Measurements from ENCODE around the gene HAUS3.
"Not testable (repeated sequence)": the region's sequence is repeated elsewhere in the genome, so short reads cannot be mapped to it uniquely, and the experiment has no call there.

Gene HAUS3

DNA sequence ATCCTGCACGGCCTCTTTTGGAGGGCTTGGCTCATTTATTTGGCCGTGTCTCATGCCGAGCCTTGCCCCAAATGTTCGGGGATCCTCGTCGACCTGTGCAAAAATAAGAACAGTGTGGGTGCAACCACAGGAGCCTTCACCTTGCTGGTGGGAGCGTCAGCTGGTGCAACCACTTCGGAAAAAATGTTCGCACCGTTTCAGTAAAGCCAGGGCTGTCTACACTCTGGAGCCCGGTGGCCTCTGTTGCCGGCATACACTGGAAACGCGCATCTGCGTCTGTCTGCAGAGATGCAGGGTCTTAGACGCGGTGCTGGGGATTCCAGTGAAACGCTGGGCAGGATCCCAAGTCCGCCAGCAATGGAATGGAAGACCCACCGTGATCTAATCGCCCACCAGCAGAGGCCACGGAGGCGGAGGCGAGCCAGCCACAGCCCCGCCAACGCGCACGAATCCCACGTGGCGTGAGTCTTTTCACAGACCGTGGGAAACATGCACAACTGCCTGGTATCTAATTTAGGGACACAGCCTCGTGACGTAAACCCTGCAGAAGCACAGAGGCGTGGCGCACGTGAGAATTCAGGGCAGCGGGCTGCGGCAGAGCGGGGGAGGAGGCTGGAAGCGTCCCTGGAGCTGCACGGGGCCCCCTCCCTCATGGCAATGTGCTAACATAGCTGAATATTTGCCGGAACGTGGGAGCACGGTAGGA lies 33.8 kb upstream of the HAUS3 start:
- DNase-seq = peak in 4 of 56 donors; percentile 31 to 48 (median 40)

DNA sequence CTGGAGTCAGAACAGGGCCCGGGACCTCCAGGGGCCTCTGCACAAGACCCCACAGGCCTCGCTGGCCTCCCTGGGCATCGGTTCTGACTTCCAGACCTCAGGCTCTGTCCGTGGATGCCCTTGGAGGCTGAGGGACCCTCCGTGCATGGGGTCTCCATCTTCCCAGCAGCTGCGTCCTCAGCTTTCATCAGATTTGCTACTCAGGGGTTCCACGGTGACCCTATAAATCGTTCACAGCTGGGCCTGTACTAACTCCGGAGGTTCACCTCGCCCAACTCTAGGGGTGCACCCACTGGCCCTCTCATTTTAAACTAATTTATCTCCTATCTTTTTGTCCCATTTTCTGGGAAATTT lies 33.1 kb upstream of the HAUS3 start:
- not testable (repeated sequence) for DNase-seq

DNA sequence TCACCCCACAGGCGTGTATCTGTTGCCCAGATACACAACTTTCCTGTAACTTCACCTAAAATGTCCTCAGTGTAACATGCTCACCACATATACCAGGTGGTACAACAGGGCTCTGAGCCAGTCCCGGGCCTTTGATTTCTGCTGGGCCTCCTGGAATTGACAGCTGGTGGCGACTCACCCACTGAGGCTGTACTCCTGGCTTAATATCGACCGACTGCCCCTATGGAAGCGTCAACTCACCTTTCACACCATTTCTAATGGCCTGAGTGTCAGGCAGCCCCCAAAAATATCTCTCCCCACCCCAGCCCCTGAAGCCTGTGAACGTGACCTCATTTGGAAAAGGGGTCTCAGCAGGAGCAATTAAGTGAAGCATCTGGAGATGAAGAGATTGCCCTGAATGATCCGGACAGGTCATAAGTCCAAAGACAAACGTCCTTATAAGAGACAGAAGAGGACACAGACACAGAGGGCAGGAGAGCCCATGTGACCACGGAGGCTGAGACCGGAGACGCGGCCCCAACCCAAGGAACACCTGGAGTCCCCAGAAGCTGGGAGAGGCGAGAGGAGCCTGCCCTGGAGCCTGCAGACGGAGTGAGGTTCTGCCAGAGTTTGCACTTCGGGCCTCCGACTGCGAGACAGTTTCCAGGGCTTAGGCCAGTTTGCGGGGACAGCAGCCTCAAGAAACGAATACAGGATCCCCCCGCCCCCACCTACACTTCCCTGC lies 32.6 kb upstream of the HAUS3 start:
- no peak for DNase-seq

DNA sequence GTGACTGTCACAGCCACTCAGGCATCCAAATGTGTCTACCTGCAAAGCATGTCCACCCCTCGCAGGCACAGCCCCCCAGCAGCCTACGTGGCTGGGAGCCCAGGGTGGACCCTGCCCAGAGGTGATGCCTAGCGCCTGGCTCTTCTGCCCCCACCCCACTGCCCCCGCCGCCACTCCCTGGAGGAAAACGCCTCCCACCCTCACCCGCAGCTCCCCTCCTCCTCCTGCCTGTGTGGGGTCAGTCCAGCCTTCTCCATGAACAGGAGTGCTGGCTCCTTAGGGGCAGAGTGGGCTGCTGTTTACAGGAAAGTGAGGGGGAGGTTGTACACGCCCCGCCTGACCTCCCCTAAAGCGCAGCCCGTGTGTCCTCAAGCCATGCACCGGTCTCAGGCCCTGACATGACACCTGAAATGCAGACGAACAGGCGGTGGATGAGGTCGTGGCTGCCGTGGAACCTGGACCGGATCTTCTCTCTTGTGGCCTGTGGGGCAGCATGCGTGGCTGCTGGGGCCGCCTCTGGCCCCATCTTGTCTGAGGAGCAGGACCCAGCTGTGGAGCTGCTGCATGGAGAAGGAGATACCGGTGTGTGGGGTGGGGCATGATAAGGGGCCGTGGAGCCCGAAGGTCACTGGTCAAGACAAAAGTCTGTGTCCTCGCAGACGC lies 31.9 kb upstream of the HAUS3 start:
- DNase-seq = no peak

DNA sequence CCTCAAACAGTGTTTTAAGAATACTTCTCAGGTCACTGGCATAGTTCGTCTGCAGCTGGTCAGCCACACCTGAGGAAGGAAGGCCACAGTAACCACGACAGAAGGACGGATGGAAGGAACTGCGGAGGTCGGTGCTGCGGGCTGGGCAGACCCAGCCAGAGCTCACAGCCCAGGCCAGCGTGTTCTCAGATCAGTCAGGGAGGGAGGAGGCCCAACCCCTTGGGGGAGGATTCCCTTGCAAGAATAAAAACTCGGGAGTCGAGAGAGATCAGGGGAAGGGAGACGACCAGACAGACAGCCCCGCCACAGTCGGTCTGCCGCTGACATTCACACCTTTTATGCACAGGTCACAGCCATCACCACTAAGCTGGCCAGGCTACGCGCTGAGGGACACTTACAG lies 31.3 kb upstream of the HAUS3 start:
- DNase-seq = no peak

DNA sequence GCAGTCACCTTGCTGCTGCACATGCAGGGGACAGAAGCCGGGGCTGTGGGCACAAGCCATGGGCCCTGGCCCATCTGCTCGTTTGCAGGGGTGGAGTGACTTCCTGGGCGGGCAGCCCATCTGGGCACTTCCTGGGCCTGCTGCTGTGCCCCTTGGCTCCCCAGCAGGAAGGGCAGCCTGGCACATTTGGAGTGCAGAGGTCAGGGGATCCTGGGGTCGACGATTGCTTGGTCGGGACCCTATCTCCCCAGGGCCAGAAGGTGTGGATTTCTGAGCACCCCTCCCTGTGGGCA lies 30.9 kb upstream of the HAUS3 start:
- no peak for DNase-seq

DNA sequence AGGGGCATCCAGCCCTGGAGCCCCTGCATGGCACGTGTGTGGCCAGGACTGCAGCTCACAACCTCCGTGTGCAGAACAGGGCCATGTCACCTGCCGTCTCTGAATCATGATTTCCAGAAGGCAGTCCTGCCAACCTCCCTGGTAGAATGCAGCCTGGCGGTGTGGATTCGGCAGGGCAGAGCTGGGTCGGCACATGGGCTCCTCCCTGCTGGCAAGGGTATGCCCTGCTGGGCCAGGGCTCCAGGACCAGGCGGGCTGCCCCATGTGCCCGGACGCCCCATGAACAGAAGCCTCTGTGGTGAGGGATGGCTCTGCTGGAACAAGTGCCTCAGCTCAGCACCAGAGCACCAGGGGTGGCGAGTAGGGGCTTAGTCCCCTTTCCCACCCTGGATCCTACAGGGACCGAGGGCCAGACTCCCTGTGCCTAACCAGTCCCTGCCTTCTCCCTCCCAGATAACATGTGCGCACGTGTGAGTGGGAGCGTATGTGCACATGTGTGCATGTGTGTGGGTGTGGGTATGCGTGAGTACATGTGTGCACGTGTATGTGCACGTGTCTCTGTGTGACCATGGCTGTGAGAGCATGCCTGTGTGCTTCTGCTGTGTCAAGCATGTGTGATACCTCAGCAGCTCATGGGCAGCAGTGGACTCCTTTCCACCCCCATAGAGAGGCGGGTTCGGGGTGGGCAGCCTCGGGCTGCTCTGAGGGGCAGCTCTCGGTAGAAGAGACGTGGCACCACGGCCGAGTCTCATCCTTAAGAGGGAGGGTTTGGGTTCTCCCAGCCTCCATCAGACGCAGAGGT lies 30.3 kb upstream of the HAUS3 start:
- no peak for DNase-seq

DNA sequence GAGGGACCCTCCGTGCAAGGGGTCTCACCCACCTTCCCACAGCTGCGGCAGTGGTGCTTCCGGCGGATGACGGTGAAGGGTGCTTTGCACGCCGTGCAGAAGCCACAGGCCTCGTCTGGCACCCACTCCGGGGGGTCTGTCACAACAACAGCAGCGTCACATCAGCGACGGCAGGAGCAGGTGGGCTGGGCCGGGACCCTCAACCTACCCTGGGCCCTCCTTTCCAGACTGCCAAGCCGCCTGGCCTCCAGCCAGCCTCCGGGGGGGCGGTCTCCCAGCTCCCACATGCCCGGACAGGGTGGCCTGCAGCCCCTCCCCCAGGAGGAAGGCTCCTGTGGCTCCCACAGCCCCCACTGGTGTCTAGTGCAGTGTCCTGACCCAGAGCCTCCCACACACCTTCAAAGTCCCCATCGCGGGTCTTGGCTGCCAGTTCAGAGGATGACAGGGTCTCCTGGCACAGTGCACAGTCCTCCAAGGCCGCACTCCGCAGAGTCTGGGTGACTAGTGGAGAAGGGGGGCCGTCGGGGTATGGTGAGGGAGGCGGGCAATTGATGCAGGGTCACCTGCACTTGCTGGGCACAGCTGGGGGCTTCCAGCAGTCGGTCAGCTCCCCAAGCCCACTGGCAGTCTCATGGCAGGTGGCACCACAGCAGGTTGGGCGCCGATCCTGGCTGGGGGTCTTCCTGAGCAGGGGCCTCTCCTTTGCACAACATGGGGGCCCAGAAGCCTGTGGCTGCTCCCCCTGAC lies 29.5 kb upstream of the HAUS3 start:
- DNase-seq = no peak

DNA sequence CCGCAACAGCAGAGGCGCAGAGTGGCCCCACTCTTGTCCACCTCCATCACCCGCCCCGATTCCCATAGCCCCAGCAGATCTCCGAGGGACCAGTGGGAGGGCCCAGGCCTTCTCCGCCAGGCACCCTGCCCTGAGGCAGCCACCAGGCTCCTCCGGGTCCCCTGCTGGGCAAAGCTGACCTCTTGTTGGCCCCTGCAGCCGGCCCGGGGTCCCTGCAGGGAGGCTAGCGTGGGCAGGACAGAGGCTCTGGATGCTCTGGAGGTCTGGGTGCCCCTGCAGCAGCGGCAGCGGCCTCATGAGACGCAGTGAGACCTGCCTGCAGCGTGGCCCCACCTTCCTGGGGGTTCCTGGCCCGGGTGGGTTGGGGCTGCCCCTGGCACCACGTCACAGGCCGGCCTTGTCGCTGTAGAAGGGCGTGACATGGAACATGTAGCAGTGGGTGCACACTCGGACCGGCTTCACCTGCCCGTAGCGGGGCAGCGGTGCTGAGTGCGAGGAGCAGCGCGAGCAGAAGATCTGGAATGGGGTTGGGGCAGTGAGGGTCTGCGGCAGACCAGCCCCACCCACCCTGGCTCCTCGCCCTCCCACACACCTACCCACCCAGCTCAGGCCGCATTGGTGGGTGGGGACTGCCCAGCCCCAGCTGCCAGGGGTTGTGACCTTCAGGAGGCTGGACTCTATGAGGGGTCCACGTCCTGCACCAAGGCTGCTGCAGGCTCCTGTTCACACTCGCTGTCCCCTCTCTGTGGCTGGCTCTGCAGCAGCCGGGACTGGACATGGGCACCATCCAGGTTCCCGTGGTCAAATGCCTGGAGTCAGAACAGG lies 28.6 kb upstream of the HAUS3 start:
- DNase-seq = no peak

DNA sequence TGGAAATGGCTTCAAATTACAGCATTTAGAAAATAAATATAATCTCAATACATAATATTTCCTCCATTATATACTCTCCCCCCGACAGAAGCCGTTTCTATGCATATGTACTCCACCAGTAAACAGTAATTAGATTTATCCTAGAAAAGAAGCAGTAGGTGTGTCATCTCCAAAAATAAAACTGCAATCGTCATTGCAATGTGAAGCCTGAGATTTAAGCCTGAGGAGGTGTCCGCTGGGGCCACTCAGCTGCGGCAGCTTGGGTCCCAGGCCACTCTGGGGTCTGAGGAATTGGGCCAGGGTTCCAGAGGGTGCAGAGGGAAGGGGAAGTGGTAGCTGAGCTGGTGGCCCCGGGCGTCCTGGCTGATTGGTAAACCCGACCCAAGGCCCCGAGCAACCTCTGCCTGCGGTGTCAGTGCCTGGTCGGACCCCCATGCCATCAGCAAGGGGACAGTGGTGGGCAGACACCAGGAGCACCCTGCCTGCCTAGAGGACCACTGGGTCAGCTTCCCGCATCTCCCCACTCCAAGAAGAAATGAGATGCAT lies 27.8 kb upstream of the HAUS3 start:
- no peak for DNase-seq

DNA sequence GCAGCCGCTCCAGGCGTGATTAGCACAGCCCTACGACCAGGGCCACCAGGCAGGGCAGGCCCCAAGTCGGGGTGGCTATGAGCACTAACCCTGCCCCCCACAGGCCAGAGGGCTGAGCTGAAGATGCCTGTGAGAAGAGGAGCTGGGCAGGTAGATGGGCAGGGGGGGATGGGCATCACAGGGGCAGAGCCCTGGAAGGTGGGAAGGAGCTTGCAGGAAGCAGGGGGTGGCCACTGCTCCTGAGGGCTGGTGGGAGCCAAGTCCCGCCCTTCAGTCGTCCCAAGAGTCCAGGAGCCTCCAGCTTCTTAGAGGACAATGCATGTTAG lies 27.2 kb upstream of the HAUS3 start:
- no peak for DNase-seq

DNA sequence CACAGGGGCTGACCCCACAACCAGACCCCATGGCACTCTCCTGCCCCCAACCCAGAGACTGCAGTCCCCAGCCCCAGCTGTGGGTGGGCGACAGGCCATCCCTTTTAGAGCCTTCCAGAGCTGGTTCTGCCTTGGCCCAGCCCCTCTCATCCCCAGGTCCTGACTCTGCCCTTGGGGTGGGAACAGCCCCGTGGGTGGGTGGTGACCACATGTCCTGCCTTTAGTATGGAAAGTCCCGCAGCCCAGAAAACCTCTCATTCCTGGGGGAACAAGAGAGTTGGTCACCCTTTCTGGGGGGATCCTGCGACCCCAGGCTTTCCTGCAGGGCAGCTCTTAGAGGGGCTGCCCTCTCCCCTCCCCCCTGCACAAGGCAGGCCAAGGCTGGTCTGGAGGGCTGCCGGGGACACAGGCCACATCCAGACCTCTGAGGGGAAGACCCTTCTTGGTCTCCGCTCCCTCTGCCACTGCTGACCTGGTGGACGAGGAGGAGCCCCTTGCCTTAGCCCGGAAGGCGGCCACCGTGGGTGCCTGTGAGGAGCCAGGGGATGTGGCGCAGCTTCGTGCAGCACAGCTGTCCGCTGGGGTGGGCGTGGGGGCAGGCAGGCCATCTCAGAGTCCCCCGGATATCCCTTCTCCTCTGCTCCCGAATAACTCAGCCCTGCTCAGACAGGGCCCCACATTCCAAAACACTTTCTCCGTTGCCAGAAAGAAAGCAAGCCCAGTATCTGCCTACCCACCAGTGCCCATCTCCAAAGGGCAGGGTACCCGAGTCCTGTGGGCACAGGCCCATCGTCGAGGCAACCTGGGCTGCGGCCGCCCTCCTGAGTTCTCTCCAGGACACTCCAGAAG lies 26.7 kb upstream of the HAUS3 start:
- DNase-seq = no peak

DNA sequence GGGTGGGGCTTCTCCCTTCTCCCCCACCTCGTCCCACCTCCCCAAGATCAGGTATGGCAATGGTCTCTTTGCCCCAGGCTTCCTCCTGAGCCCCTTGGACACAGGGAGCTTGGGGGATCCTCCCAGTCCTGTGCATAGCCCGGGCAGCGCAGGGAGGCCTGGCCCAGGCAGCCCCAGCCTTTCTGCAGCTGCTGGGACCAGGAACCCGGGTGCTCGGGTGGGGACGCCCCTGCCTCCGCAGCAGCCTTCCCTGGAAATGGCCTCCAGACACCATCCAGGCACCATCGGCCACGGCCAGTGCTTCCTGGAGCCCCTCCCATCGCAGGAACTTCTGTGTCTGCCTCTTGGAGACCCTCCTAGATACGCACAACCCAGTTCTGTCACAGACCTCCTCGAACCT lies 25.9 kb upstream of the HAUS3 start:
- no peak for DNase-seq

DNA sequence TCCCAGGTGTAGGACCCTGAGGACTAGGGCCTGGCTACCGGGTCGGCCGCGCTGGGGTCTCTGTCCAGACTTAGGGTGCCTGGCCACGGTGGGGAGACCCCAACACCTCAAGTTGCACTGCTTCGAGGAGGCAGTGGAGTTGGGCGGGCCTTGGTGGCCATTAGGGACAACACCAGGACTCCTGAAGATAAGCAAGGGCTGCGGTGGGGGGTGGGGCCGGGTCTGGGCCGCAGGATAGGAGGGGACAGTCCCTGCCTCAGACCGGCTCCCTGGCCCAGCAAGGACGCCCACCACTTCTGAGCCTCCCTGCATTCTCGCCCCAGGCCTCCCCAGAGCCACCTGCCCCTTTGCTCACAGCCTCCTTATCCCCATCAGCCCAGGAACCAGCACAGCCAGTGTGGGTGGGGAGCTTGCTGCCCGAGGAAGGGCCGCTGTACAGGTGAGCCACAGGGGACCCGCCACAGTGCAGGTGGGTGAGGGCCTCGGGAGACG lies 25.4 kb upstream of the HAUS3 start:
- no peak for DNase-seq

DNA sequence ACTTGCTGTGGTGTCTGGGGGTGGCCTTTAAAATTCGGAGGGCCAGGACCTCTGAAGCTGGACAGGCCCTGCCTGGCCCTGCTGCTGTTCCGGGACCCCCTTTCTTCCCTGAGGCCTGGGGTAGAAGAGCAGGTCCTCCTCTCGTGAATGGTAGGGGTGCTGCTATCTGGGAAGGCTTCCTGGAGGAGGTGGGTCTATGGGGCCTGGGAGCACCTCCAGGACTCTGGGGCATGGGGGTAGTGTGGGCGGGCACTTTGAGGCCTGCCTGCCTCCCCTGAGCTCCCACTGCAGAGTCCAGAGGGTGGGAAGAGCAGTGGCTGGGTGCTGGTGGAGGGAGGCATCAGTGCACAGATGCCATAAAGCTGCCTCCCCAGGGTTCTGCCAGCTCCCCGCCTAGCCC lies 24.9 kb upstream of the HAUS3 start:
- DNase-seq = no peak

DNA sequence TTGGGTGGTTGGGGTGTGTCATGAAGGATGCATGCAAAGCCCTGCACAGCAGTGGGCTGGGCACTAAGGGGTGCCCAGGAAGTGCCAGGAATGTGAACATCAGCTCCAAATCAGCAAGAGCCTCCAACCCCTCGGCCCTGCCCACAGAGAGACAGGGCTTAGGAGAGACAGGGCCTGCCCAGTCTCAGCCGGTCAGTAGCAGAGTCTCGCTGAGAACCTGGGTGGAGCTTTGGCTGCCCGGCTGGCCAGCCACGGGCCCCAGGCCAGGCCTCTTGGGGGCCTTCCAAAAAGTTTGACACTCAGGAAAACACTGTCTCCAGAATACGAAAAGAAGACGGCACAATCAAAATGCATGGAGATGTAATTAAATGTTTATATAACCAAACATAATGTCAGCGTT lies 24.3 kb upstream of the HAUS3 start:
- peak in 28 of 56 donors; percentile 13 to 78 (median 48) for DNase-seq

DNA sequence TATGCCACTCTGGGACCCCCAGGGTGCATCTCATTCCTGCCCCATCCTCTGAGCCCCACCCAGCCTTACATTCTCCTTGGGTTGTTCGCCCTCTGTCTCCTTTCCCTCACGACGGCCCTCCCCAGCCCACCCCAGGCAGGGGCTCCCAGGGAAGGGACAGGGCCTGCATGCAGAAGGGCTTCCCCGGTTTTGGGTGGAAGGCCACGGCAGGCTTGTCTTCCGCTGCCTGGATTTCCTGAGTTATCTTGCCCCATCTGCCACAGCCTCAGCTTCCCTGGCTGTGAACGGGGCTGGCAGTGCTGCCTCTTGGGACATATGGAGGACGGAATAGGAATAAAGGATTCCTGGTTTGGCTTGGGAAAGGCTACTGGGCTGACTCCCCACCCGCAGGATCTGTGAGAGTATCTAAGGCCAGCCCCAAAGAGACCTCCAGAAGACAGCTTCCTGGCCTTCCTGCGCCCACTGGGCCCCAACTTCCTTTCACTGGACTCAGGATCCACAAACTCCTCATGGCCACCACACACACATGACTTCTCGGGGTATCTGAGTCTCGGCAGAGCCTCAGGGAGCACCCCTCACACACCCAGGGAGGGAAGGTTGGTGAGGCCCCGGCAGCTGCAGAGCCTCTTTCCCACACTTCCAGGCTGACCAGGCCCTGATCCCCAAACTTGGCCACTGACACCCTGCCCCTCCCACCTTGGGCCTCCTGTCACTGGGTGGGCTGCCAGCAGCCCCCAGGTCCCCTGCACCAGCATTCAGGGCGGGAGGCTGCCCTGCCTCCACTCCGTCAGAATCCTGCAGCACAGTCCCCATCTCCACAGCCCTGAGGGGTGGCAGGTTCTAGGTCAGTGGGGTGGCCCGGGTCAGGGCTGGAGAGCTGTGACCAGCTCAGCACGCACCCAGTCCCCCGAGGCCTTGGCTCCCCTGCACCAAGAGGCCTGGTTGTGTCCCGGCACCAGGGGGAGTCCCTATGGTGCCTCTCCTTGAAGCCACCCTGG lies 23.5 kb upstream of the HAUS3 start:
- no peak for DNase-seq

DNA sequence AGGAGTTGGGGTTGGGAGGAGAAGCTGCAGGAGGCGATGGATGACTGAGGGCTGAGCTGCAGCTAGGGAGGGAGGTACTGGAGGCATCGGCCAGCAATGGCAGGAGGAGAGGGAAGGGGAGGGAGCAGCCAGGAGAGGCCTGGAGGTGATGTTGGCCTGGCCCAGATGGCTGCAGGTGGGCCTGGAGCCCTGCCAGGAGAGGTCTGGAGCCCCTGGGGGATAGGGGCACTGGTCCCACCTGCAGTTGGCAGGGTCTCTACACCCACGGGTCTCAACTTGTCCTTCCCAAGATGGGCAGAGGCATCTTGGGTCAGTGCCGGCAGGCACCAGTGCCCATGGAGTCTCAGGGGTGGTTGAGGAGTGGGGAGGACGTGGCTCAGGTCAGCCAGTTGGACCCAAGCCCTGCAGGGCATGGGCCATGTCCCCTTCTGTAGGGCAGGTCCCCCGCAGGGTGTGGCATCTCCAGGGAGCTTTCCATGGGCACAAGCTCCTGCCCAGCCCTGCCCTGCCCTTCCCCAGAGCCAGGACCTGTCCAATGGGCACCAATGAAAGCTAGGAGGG lies 22.6 kb upstream of the HAUS3 start:
- no peak for DNase-seq
